Measurements from ENCODE around the gene ANKRD9. TPM values are rescaled to one million over a fixed set of nuclear protein-coding genes. Genes with fewer than 3 reads are reported as not detected.
A peak's percentile ranks its signal among the peaks of the same experiment; 100 is the strongest.

ANKRD9 gene
- total RNA-seq, 1 experiment from 2014 or later = 8.4 TPM

DNA sequence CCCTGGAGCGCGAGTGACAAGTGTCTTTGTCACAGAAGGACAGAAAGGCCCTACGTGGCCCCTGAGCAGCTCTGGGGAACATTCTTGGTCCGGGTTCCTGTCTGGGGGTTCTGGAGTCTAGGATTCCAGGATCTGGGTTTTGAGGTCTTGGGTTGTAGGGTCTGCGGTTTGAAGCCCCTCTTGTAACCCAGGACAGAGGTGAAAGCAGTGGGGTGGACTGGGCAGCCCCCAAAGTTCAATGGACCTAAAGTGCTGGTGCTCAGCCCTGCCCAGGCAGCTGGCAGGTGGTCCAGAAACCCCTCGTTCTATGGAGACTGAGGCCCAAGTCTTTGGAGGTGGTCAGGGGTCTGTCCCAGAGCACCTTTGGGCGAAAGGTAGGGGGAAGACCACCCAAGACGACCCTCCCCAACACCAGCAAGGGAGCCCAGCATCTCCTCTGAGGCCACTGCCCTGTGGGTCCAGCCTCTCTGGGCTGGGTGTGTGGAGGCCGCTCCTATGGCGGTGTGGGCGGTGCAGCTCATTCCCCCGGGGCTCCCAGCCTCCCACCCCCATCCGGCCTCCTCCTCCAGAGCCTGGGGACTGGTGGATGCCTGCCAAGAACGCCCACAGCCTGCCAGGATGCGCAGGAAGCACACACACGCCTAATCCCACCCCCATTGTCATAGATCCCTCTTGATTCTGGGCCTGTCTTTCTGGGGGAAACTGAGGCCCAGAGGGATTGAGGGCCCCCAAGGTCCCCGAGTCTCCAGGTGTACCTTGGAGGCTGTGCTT, 30.2 kb upstream of the ANKRD9 start:
- no peak overlapping the region for H3K4me3 Mint-ChIP-seq (ENCODE audit: unreplicated experiment)
- ChIA-PET POLR2A (interaction anchor here (0.7 to 2.1 kb wide), 5 partner anchors 7 to 55 kb away, joined by 3 to 13 read pairs (median 7); no protein-coding TSS in a partner anchor), CTCF (interaction anchor here (0.7 to 1.0 kb wide), 2 partner anchors 25 to 92 kb away, joined by 3 read pairs; no protein-coding TSS in a partner anchor)
- H3K27ac Mint-ChIP-seq (ENCODE audit: low read depth, unreplicated experiment) = peak overlapping the region; percentile 35
- H3K9me3 Mint-ChIP-seq (ENCODE audit: unreplicated experiment) = no peaks in the 10 kb centered on the region
- H3K27me3 Mint-ChIP-seq (ENCODE audit: insufficient read depth, unreplicated experiment) = no peaks in the 10 kb centered on the region
- intact Hi-C loops (cut with micrococcal nuclease) = no loop called here
- no TSS peak for BruUV-seq (replicated peaks)
- DNase-seq (ENCODE audit: unreplicated experiment) = peak; percentile 89
- peaks cover 17% of the 10 kb centered on the region for H3K4me1 Mint-ChIP-seq (ENCODE audit: insufficient read depth, unreplicated experiment)
- H3K36me3 Mint-ChIP-seq (ENCODE audit: insufficient read depth, unreplicated experiment) = no peaks in the 10 kb centered on the region
- TF ChIP-seq, protein P1, sequence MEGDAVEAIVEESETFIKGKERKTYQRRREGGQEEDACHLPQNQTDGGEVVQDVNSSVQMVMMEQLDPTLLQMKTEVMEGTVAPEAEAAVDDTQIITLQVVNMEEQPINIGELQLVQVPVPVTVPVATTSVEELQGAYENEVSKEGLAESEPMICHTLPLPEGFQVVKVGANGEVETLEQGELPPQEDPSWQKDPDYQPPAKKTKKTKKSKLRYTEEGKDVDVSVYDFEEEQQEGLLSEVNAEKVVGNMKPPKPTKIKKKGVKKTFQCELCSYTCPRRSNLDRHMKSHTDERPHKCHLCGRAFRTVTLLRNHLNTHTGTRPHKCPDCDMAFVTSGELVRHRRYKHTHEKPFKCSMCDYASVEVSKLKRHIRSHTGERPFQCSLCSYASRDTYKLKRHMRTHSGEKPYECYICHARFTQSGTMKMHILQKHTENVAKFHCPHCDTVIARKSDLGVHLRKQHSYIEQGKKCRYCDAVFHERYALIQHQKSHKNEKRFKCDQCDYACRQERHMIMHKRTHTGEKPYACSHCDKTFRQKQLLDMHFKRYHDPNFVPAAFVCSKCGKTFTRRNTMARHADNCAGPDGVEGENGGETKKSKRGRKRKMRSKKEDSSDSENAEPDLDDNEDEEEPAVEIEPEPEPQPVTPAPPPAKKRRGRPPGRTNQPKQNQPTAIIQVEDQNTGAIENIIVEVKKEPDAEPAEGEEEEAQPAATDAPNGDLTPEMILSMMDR (IDR thresholded peaks at IDR 0.05; ENCODE audit: unreplicated experiment) = no peak

- ChIA-PET CTCF (interaction anchor here (0.7 to 1.7 kb wide), 2 partner anchors 28 to 93 kb away, joined by 3 read pairs; no protein-coding TSS in a partner anchor), POLR2A (no interaction called here)
- TF ChIP-seq, protein P1 (IDR thresholded peaks at IDR 0.05; ENCODE audit: unreplicated experiment) = no peak
- intact Hi-C loops (cut with micrococcal nuclease) = no loop called here
- peak overlapping the region; percentile 35 for H3K27ac Mint-ChIP-seq (ENCODE audit: low read depth, unreplicated experiment)
- peaks cover 12% of the 10 kb centered on the region for H3K4me1 Mint-ChIP-seq (ENCODE audit: insufficient read depth, unreplicated experiment)
- no peak for DNase-seq (ENCODE audit: unreplicated experiment)
- H3K27me3 Mint-ChIP-seq (ENCODE audit: insufficient read depth, unreplicated experiment) = no peaks in the 10 kb centered on the region
- no peaks in the 10 kb centered on the region for H3K36me3 Mint-ChIP-seq (ENCODE audit: insufficient read depth, unreplicated experiment)
- no TSS peak for BruUV-seq (replicated peaks)
- H3K4me3 Mint-ChIP-seq (ENCODE audit: unreplicated experiment) = no peak overlapping the region
- H3K9me3 Mint-ChIP-seq (ENCODE audit: unreplicated experiment) = no peaks in the 10 kb centered on the region
Observed at GRCh38 chr14:102538602-102539543, 29.3 kb upstream of the ANKRD9 start.

DNA sequence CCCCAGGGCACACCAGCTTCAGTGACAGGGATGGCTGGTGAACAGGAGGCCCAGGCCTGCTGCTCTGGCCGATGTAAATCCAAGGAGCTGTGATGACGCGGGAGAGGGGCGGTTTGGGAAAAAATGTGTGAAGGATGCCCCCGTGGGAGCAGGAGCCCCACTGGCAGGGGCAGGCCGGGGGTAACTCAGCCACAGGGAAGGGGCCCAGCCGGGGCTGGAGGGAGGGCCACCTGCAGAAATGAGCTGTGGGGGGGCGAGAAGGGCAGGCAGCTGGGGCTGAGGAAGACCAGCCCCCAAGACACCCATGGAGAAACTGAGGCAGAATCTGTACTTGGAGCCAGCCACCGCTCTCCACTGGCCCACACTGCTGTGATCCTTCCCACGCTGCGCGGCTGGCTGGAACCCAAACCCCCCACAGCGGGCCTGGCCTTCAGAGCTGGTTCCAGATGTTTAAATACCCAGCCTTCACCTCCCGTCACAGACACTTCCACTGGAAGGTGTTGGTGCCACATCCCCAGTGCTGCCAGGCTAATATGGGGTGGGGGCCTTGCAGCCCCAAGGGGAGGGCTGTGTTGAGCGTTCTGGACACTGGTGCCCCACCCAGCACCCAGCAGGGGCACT, 28.5 kb upstream of the ANKRD9 start:
- TF ChIP-seq, protein P1 (IDR thresholded peaks at IDR 0.05; ENCODE audit: unreplicated experiment) = no peak
- no peak for DNase-seq (ENCODE audit: unreplicated experiment)
- H3K9me3 Mint-ChIP-seq (ENCODE audit: unreplicated experiment) = no peaks in the 10 kb centered on the region
- ChIA-PET CTCF (interaction anchor here (1.4 to 1.7 kb wide), 2 partner anchors 13 to 29 kb away, joined by 3 to 5 read pairs; no protein-coding TSS in a partner anchor), POLR2A (interaction anchor here (0.7 kb wide), 1 partner anchor 13 kb away, joined by 3 read pairs; no protein-coding TSS in a partner anchor)
- H3K4me3 Mint-ChIP-seq (ENCODE audit: unreplicated experiment) = no peak overlapping the region
- no peak overlapping the region for H3K27ac Mint-ChIP-seq (ENCODE audit: low read depth, unreplicated experiment)
- intact Hi-C loops (cut with micrococcal nuclease) = no loop called here
- BruUV-seq (replicated peaks) = no TSS peak
- H3K36me3 Mint-ChIP-seq (ENCODE audit: insufficient read depth, unreplicated experiment) = no peaks in the 10 kb centered on the region
- no peaks in the 10 kb centered on the region for H3K27me3 Mint-ChIP-seq (ENCODE audit: insufficient read depth, unreplicated experiment)
- peaks cover 4% of the 10 kb centered on the region for H3K4me1 Mint-ChIP-seq (ENCODE audit: insufficient read depth, unreplicated experiment)

All from MCF 10A (cell line).